Suprapubic skin (tissue), 4 donors: ENCODE data around the gene LONP2.

Experiments
- CTCF ChIP-seq, 2 donors: fragments of 200-600 bp in 1 of 2; fragments of 450-650 bp in 1 of 2; sonication (generic) in 1 of 2; IDR thresholded peaks; one replicate each; pipeline ENCODE4 v1.5.1; 2016 to 2019; ENCODE audit warnings: antibody characterized with exemption in 2 of 2, mild to moderate bottlenecking in 1 of 2, moderate library complexity in 1 of 2
- EP300 ChIP-seq: sonication (generic); formaldehyde crosslinking; IDR thresholded peaks from one replicate; pipeline ENCODE4 v1.6.1; 2017; ENCODE audit warnings: antibody characterized with exemption
- POLR2A ChIP-seq, 2 donors: fragments of 450-650 bp; IDR thresholded peaks; one replicate each; pipeline ENCODE4 v1.6.1; 2017; ENCODE audit warnings: antibody characterized with exemption in 2 of 2, mild to moderate bottlenecking in 2 of 2, moderate library complexity in 2 of 2
- POLR2AphosphoS5 ChIP-seq, 3 donors: sonication (generic); formaldehyde crosslinking; IDR thresholded peaks; one replicate each; pipeline ENCODE4 v1.6.1; 2017; ENCODE audit warnings: antibody characterized with exemption in 3 of 3

- no peak for TF ChIP-seq EP300
- no peak for TF ChIP-seq CTCF (IDR thresholded peaks at IDR 0.05)
- TF ChIP-seq POLR2A (IDR thresholded peaks at IDR 0.05) = no peak
- TF ChIP-seq POLR2AphosphoS5 (IDR thresholded peaks at IDR 0.05) = no peak
Observed at GRCh38 chr16:48361540-48362144, 117.5 kb downstream of the LONP2 start.
